B cell (primary cell): ENCODE results near the gene NOP16. TPM values are rescaled to one million over a fixed set of nuclear protein-coding genes. Genes with fewer than 3 reads are reported as not detected.

ENCODE experiments used
- ATAC-seq: fragments of 200-7000 bp; cut with Tn5 transposase; one replicate; pipeline ENCODE4 v1.10.0; 2021; ENCODE audit warnings: low read depth, mild to moderate bottlenecking, moderate number of reproducible peaks, moderate library complexity
- CTCF ChIA-PET: fragments of 350-600 bp; sonication (Branson Sonifier 250); formaldehyde crosslinking; loops from one replicate; lab custom pipeline; 2021; ENCODE audit warnings: antibody characterized with exemption, inconsistent platforms; lab: Charles Lee
- POLR2A ChIA-PET: fragments of 350-600 bp; sonication (Branson Sonifier 250); formaldehyde crosslinking; loops from one replicate; lab custom pipeline; 2021; ENCODE audit warnings: antibody characterized with exemption; lab: Charles Lee
- DNase-seq: peaks from one replicate; pipeline ENCODE4 v3.0.0; 2013
- H2AFZ ChIP-seq: 2 replicates; pipeline ENCODE4 v1.6.1; 2012; ENCODE audit warnings: mild to moderate bottlenecking, low read depth, low read length; ENCODE audit not compliant: insufficient read depth, poor library complexity, severe bottlenecking
- H3K27ac ChIP-seq, 2 donors: 1 replicate in 1 of 2; 2 replicates in 1 of 2; pipeline ENCODE4 v1.5.1; 2012 to 2013; ENCODE audit warnings: low read length in 2 of 2, mild to moderate bottlenecking in 2 of 2, moderate library complexity in 1 of 2
- H3K27me3 ChIP-seq, 4 experiments: fragments of 200-600 bp in 1 of 4; sonication (generic) in 1 of 4; replicated peaks in 1 of 4; 1 replicate in 2 of 4; 2 replicates in 2 of 4; pipeline versions ENCODE4 v1.6.1 to v1.7.0; 2013 to 2016; ENCODE audit warnings: low read length in 3 of 4, mild to moderate bottlenecking in 2 of 4, mixed read lengths in 1 of 4, moderate library complexity in 1 of 4; ENCODE audit not compliant: insufficient read depth in 4 of 4, control insufficient read depth in 3 of 4; ENCODE audit errors: control extremely low read depth in 1 of 4
- H3K36me3 ChIP-seq, 2 experiments: replicated peaks in 1 of 2; 1 replicate in 1 of 2; 2 replicates in 1 of 2; pipeline versions ENCODE4 v1.6.1 to v1.7.1; 2013; ENCODE audit warnings: low read length in 1 of 2; ENCODE audit not compliant: insufficient read depth in 2 of 2, control insufficient read depth in 1 of 2; ENCODE audit errors: control extremely low read depth in 1 of 2, extremely low read depth in 1 of 2
- H3K4me1 ChIP-seq, 2 donors: fragments of 200-600 bp in 1 of 2; sonication (generic) in 1 of 2; 1 replicate in 1 of 2; 2 replicates in 1 of 2; pipeline versions ENCODE4 v1.5.1 to v1.6.1; 2013 to 2017; ENCODE audit warnings: low read length in 2 of 2; ENCODE audit not compliant: control insufficient read depth in 2 of 2, insufficient read depth in 2 of 2
- H3K4me2 ChIP-seq: replicated peaks from 2 replicates; pipeline ENCODE3; 2012; ENCODE audit warnings: mild to moderate bottlenecking, low read depth, low read length; ENCODE audit not compliant: poor library complexity, severe bottlenecking
- H3K4me3 ChIP-seq, 5 experiments: fragments of 200-600 bp in 1 of 5; sonication (generic) in 1 of 5; 1 replicate in 3 of 5; 2 replicates in 2 of 5; pipeline versions ENCODE4 v1.5.1 to v1.7.0; 2011 to 2016; ENCODE audit warnings: low read length in 4 of 5, mild to moderate bottlenecking in 4 of 5, low read depth in 2 of 5, control low read depth in 1 of 5, moderate library complexity in 1 of 5; ENCODE audit not compliant: insufficient read depth in 1 of 5; ENCODE audit errors: control extremely low read depth in 1 of 5, extremely low read depth in 1 of 5
- H3K79me2 ChIP-seq: fragments of 200-600 bp; sonication (generic); one replicate; pipeline ENCODE4 v1.6.0; 2016; ENCODE audit warnings: low read length; ENCODE audit not compliant: control insufficient read depth, insufficient read depth
- H3K9ac ChIP-seq: fragments of 200-600 bp; sonication (generic); 2 replicates; pipeline ENCODE4 v1.6.1; 2017; ENCODE audit warnings: mild to moderate bottlenecking, low read length, moderate library complexity
- H3K9me3 ChIP-seq, 3 donors: one replicate each; pipeline versions ENCODE4 v1.6.1 to v1.7.1; 2013; ENCODE audit warnings: low read length in 2 of 3; ENCODE audit not compliant: control insufficient read depth in 2 of 3, insufficient read depth in 1 of 3; ENCODE audit errors: control extremely low read depth in 1 of 3
- H4K20me1 ChIP-seq: 2 replicates; pipeline ENCODE4 v1.6.0; 2012; ENCODE audit warnings: mild to moderate bottlenecking, low read length; ENCODE audit not compliant: insufficient read depth, control insufficient read depth, poor library complexity, severe bottlenecking
- H3K27ac Mint-ChIP-seq: one replicate; pipeline ENCODE4 v1.8.0; 2021; ENCODE audit warnings: mixed read lengths
- H3K27me3 Mint-ChIP-seq: one replicate; pipeline ENCODE4 v1.8.0; 2021; ENCODE audit warnings: mixed read lengths
- H3K4me1 Mint-ChIP-seq: one replicate; pipeline ENCODE4 v1.8.0; 2021; ENCODE audit warnings: mixed read lengths
- H3K4me3 Mint-ChIP-seq: one replicate; pipeline ENCODE4 v1.8.0; 2021; ENCODE audit warnings: mixed read lengths
- H3K9me3 Mint-ChIP-seq: one replicate; pipeline ENCODE4 v1.8.0; 2022; ENCODE audit warnings: mixed read lengths; ENCODE audit not compliant: insufficient read depth
- EZH2 ChIP-seq: IDR thresholded peaks from 2 replicates; pipeline ENCODE4 v1.6.1; 2012; ENCODE audit warnings: borderline replicate concordance, low read depth, mild to moderate bottlenecking, moderate library complexity, low read length; ENCODE audit not compliant: insufficient read depth, poor library complexity, severe bottlenecking
- WGBS: methylation state at CpG from one replicate; pipeline ENCODE4 v1.1.5; 2013; ENCODE audit warnings: missing lambda C conversion rate; ENCODE audit not compliant: insufficient coverage; 5-methylcytosine and 5-hydroxymethylcytosine counted together
- intact Hi-C: fragments of 100-400 bp; cut with micrococcal nuclease; formaldehyde crosslinking; loops from one replicate; pipeline ENCODE4 v1.10.0; 2022
- polyA plus RNA-seq: library from polyadenylated mRNA; depleted of rRNA; stranded (reverse); fragments of >200 nt; gene quantifications from 2 replicates; pipeline ENCODE4 v1.2.3, GENCODE V29; 2012
- total RNA-seq, 2 donors: library from RNA; stranded (reverse); fragments of 120-200 nt in 1 of 2; gene quantifications; 1 replicate in 1 of 2; 2 replicates in 1 of 2; pipeline versions ENCODE4 v1.2.3 to v1.2.4, GENCODE V29; 2013 to 2022
- TF ChIP-seq, protein P1 (sequence below): fragments of 200-600 bp; IDR thresholded peaks from one replicate; pipeline ENCODE4 v1.8.0; 2022; ENCODE audit warnings: antibody characterized with exemption, mild to moderate bottlenecking

The NOP16 gene
- total and polyA plus RNA-seq, 2 donors (not counting 1 experiment from before 2014, with no cell fraction given) = 25.0 to 27.8 TPM

DNA sequence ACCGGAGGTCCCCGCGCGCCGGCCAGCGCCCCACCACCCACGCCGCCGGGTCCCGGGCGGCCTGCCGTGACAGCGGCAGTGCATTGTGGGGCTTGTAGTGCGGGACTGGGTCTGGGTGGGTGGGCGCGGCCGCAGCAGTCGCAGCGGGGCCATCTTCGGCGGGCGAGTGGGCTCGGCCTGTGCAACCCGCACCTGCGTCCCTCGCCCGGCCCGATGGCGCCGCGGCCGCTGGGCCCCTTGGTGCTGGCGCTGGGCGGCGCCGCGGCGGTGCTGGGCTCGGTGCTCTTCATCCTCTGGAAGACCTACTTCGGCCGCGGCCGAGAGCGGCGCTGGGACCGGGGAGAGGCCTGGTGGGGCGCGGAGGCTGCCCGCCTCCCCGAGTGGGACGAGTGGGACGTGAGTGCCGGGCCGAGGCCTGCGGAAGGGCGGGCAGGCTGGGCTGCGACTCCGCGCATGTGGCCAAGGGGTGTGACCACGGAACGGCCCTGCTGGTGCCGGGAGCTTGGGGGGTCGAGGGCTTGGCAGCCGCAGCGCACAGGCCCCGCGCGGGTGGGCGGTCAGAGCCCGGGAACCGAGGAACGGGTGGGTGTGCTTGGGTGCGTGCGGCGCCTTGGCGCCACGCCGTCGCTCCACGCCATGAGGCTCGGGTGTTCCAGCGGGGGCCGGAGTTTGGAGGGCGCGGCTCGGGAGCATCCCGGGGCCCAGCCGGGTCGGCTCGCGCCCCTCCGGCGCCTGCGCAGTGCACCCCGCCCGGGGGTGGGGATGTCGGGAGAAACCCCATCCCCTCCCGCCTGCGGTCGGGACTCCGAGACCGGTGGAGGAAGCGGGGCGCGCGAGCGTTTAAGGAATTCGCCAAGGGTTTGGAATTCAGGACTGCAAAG, 22.8 kb downstream of the NOP16 start, which contains the start of gene ARL10:
Gene ARL10, plus strand, starts transcription at position 137 of the 881 bp plus-strand sequence. Its CDS starts 77 bp downstream, at position 214.
- no peaks in the 10 kb centered on the region for H3K9me3 ChIP-seq
- Mint-ChIP-seq H3K9me3 (no peaks in the 10 kb centered on the region), H3K4me1 (peaks cover 31% of the 10 kb centered on the region), H3K27ac (peak within 1 kb of the TSS; percentile 72), H3K27me3 (no peaks in the 10 kb centered on the region), H3K4me3 (peak within 1 kb of the TSS; percentile 88)
- H2AFZ ChIP-seq = peak within 1 kb of the TSS; percentile 88
- POLR2A ChIA-PET = interaction anchor here (0.5 kb wide), 1 partner anchor 24 kb away, joined by 5 read pairs; no protein-coding TSS in a partner anchor
- H3K9ac ChIP-seq = peak within 1 kb of the TSS; percentile 68
- peak within 1 kb of the TSS; percentile 89 for H3K4me2 ChIP-seq
- peak within 1 kb of the TSS; percentile 23 to 73 (median 66) for H3K4me3 ChIP-seq
- CTCF ChIA-PET = interaction anchor here (1.2 kb wide), 1 partner anchor 24 kb away, joined by 3 read pairs; no protein-coding TSS in a partner anchor
- H3K36me3 ChIP-seq = peaks cover 0 to 15% of the 10 kb centered on the region in 2 experiments
- no peaks in the 10 kb centered on the region for H3K27me3 ChIP-seq
- peaks cover 5% of the 10 kb centered on the region for H4K20me1 ChIP-seq
- peak; percentile 68 for DNase-seq
- intact Hi-C loops = loop anchor here (1.0 kb wide), 1 partner anchor 24 kb away; no protein-coding TSS in a partner anchor
- peaks cover 8% of the 10 kb centered on the region for H3K79me2 ChIP-seq
- under 1% methylated on average over 104 of the region's 108 CpGs for WGBS
- peaks cover 17 to 28% of the 10 kb centered on the region in 2 donors for H3K4me1 ChIP-seq
- ATAC-seq = peak; percentile 39
- TF ChIP-seq EZH2 = no peak
- TF ChIP-seq, protein P1, sequence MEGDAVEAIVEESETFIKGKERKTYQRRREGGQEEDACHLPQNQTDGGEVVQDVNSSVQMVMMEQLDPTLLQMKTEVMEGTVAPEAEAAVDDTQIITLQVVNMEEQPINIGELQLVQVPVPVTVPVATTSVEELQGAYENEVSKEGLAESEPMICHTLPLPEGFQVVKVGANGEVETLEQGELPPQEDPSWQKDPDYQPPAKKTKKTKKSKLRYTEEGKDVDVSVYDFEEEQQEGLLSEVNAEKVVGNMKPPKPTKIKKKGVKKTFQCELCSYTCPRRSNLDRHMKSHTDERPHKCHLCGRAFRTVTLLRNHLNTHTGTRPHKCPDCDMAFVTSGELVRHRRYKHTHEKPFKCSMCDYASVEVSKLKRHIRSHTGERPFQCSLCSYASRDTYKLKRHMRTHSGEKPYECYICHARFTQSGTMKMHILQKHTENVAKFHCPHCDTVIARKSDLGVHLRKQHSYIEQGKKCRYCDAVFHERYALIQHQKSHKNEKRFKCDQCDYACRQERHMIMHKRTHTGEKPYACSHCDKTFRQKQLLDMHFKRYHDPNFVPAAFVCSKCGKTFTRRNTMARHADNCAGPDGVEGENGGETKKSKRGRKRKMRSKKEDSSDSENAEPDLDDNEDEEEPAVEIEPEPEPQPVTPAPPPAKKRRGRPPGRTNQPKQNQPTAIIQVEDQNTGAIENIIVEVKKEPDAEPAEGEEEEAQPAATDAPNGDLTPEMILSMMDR = no peak
- H3K27ac ChIP-seq = peak within 1 kb of the TSS; percentile 42 to 51
